OCI-LY7 (cell line): Measurements from ENCODE around the gene PITX2.

ENCODE experiments used
- CTCF ChIP-seq: fragments of 200-600 bp; sonication (generic); conservative IDR thresholded peaks from 2 replicates; pipeline ENCODE4 v1.5.1; 2014; ENCODE audit warnings: mild to moderate bottlenecking, antibody characterized with exemption, low read length, moderate library complexity, mixed read lengths
- EZH2phosphoT487 ChIP-seq: fragments of 200-600 bp; sonication (generic); IDR thresholded peaks from 2 replicates; pipeline ENCODE4 v1.6.1; 2018; ENCODE audit warnings: low read depth, borderline replicate concordance, mild to moderate bottlenecking, mixed run types, antibody characterized with exemption, low read length, moderate library complexity, mixed read lengths

GRCh38 chr4:110667670-110668069, 44.8 kb upstream of the PITX2 start:
- TF ChIP-seq CTCF: no peak
- no peak for TF ChIP-seq EZH2phosphoT487
